Body of pancreas (tissue), 4 donors: Measurements from ENCODE around the gene LRRFIP1. TPM values are rescaled to one million over a fixed set of nuclear protein-coding genes. Genes with fewer than 3 reads are reported as not detected.

ENCODE experiments used
- ATAC-seq: fragments of 150-250 bp; one replicate; pipeline ENCODE4 v1.9.1; 2016
- DNase-seq, 4 donors: peaks; one replicate each; pipeline ENCODE4 v3.0.0-alpha.2; 2019
- H3K27ac ChIP-seq, 4 donors: fragments of 200-600 bp; sonication (generic); 1 replicate in 3 of 4; 2 replicates in 1 of 4; pipeline versions ENCODE4 v1.5.1 to v1.6.1; 2016 to 2019; ENCODE audit warnings: mild to moderate bottlenecking in 1 of 4, mixed read lengths in 1 of 4, moderate library complexity in 1 of 4
- H3K27me3 ChIP-seq, 2 donors: fragments of 200-600 bp; sonication (generic); one replicate each; pipeline ENCODE4 v1.6.0; 2016; ENCODE audit warnings: mild to moderate bottlenecking in 1 of 2
- H3K36me3 ChIP-seq, 2 donors: fragments of 200-600 bp; sonication (generic); replicated peaks in 1 of 2; 2 replicates each; pipeline ENCODE4 v1.5.1; 2016; ENCODE audit warnings: low read depth in 2 of 2; ENCODE audit not compliant: insufficient read depth in 1 of 2
- H3K4me1 ChIP-seq: fragments of 200-600 bp; sonication (generic); one replicate; pipeline ENCODE4 v1.6.0; 2016
- H3K4me3 ChIP-seq, 2 donors: fragments of 200-600 bp; sonication (generic); 1 replicate in 1 of 2; 2 replicates in 1 of 2; pipeline ENCODE4 v1.5.1; 2016 to 2019
- H3K9me3 ChIP-seq, 3 donors: fragments of 200-600 bp; sonication (generic); 1 replicate in 2 of 3; 2 replicates in 1 of 3; pipeline ENCODE4 v1.5.1; 2016
- POLR2A ChIP-seq, 3 donors: fragments of 450-650 bp; IDR thresholded peaks; one replicate each; pipeline ENCODE4 v1.6.1; 2016; ENCODE audit warnings: antibody characterized with exemption in 3 of 3, mild to moderate bottlenecking in 2 of 3
- WGBS, 2 donors: methylation state at CpG; one replicate each; pipeline ENCODE4 v1.1.5; 2017; 5-methylcytosine and 5-hydroxymethylcytosine counted together
- intact Hi-C: fragments of 100-400 bp; cut with DNase I; formaldehyde crosslinking; loops from one replicate; pipeline ENCODE4 v1.15.1; 2023
- total RNA-seq, 2 donors: library from RNA; depleted of rRNA; stranded (reverse); fragments of >200 nt; gene quantifications; one replicate each; pipeline ENCODE4 v1.1.0, GENCODE V29; 2016
- TF ChIP-seq, protein P1 (sequence below), 7 experiments: fragments of 450-650 bp in 4 of 7; fragments of 200-600 bp in 3 of 7; sonication (generic) in 3 of 7; IDR thresholded peaks; one replicate each; pipeline ENCODE4 v1.5.1; 2016 to 2019; ENCODE audit warnings: antibody characterized with exemption in 7 of 7

Gene LRRFIP1
- total RNA-seq, 2 donors from 2014 or later: 49.8 to 57.1 TPM

DNA sequence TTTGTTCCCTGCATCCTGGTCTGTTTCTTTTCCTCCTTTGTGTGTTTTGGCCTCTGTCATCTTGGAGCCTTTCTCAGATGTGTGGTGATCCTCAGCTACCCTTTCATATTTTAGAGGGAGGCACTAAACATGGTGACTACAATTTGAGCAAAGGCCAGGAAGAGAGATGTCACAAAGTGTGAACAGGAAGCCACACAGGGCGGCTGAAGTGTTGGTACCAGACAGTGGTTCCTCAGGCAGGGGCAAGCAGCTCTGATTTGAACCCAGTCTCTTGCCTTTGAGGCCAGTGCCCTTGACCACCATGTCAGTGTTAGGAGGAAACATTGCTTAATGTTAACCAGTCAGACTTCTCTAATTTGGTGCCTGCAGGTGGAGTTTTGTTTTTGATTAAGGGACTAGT is 9.2 kb downstream of the LRRFIP1 start:
- no peak for ATAC-seq
- no peak overlapping the region for H3K27ac ChIP-seq
- intact Hi-C loops: no loop called here
- no peak overlapping the region for H3K4me3 ChIP-seq
- 69 to 88% methylated on average over 1 of the region's 1 CpG for WGBS, 2 donors
- H3K27me3 ChIP-seq: no peaks in the 10 kb centered on the region
- TF ChIP-seq, protein P1, sequence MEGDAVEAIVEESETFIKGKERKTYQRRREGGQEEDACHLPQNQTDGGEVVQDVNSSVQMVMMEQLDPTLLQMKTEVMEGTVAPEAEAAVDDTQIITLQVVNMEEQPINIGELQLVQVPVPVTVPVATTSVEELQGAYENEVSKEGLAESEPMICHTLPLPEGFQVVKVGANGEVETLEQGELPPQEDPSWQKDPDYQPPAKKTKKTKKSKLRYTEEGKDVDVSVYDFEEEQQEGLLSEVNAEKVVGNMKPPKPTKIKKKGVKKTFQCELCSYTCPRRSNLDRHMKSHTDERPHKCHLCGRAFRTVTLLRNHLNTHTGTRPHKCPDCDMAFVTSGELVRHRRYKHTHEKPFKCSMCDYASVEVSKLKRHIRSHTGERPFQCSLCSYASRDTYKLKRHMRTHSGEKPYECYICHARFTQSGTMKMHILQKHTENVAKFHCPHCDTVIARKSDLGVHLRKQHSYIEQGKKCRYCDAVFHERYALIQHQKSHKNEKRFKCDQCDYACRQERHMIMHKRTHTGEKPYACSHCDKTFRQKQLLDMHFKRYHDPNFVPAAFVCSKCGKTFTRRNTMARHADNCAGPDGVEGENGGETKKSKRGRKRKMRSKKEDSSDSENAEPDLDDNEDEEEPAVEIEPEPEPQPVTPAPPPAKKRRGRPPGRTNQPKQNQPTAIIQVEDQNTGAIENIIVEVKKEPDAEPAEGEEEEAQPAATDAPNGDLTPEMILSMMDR (IDR thresholded peaks at IDR 0.05): no peak
- no peak for TF ChIP-seq POLR2A (IDR thresholded peaks at IDR 0.05)
- peaks cover 13% of the 10 kb centered on the region for H3K4me1 ChIP-seq
- DNase-seq: no peak
- no peaks in the 10 kb centered on the region for H3K36me3 ChIP-seq
- H3K9me3 ChIP-seq: no peaks in the 10 kb centered on the region

- Histone ChIP-seq H3K36me3 (no peaks in the 10 kb centered on the region), H3K27ac (no peak overlapping the region), H3K9me3 (no peaks in the 10 kb centered on the region), H3K4me3 (no peak overlapping the region), H3K27me3 (no peaks in the 10 kb centered on the region), H3K4me1 (peaks cover 13% of the 10 kb centered on the region)
- DNase-seq: no peak
- ATAC-seq: no peak
- intact Hi-C loops: no loop called here
- 69 to 83% methylated on average over 3 of the region's 3 CpGs for WGBS, 2 donors
- TF ChIP-seq, protein P1 (IDR thresholded peaks at IDR 0.05): no peak
- TF ChIP-seq POLR2A (IDR thresholded peaks at IDR 0.05): no peak
Observed at GRCh38 chr2:237637429-237638135, 10.2 kb downstream of the LRRFIP1 start.

DNA sequence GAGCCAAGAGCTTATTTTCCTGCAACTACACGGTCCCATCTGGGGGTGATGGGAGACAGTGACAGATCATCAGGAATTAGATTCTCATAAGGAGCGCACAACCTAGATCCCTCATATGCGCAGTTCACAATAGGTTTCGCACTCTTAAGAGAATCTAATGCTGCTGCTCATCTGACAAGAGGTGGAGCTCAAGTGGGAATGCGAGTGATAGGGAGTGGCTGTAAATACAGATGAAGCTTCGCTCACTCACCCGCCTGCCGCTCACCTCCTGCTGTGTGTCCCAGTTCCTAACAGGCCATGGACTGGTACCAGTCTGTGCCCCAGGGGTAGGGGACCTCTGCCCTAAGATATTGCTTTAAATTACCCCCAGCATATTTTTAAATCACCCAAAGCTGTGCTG is 10.8 kb downstream of the LRRFIP1 start:
- no peaks in the 10 kb centered on the region for H3K9me3 ChIP-seq
- peaks cover 13% of the 10 kb centered on the region for H3K4me1 ChIP-seq
- H3K4me3 ChIP-seq: no peak overlapping the region
- no peaks in the 10 kb centered on the region for H3K27me3 ChIP-seq
- DNase-seq (no peak), ATAC-seq (no peak)
- no peak overlapping the region for H3K27ac ChIP-seq
- WGBS, 2 donors: 86 to 94% methylated on average over 5 to 8 of the region's 8 CpGs
- TF ChIP-seq, protein P1 (IDR thresholded peaks at IDR 0.05): no peak
- no peak for TF ChIP-seq POLR2A (IDR thresholded peaks at IDR 0.05)
- intact Hi-C loops: no loop called here
- no peaks in the 10 kb centered on the region for H3K36me3 ChIP-seq

DNA sequence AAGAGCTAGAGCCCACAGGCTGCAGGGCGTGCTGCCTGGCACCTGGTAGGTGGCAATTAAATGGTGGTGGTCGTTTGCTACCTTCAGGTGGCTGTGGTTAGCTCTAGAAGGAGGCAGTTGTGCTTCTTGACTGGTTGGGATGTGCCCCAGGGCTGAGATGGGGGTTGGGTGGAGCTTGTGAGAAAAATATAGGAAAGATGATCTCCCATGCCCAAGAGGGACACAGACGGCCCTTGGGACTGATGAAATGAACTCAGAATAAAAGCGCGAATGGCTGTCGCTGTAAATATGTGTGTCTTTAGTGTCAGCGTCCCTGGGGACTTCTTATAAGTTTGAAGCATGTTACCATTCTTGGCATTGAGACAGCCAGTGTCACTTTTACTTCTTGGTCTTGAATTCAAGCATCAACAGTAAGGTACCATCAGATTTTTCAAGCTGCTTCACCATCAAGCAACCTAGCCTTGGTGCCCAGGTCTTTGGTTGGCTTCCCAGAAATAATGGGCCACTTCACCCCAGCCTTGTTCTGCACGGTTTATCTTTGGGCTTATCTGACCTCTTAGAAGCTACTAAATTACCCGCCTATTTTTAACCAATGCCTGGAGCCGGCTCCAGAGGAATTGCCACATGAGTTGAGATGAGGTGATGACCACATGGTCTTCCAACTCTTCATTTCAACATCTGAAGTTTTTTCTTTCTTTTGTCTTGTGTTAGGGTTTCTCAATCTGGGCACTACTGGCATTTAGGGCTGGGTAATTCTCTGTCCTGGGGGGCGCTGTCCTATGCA is 11.9 kb downstream of the LRRFIP1 start:
- Histone ChIP-seq H3K4me1 (peaks cover 13% of the 10 kb centered on the region), H3K4me3 (no peak overlapping the region), H3K9me3 (no peaks in the 10 kb centered on the region), H3K36me3 (no peaks in the 10 kb centered on the region), H3K27me3 (no peaks in the 10 kb centered on the region), H3K27ac (no peak overlapping the region)
- DNase-seq (no peak), ATAC-seq (no peak)
- WGBS, 2 donors: 74 to 78% methylated on average over 11 of the region's 11 CpGs
- intact Hi-C loops: no loop called here
- TF ChIP-seq POLR2A (IDR thresholded peaks at IDR 0.05): no peak
- TF ChIP-seq, protein P1 (IDR thresholded peaks at IDR 0.05): no peak
